ENCODE data around the gene C3orf85.

Gene C3orf85

DNA sequence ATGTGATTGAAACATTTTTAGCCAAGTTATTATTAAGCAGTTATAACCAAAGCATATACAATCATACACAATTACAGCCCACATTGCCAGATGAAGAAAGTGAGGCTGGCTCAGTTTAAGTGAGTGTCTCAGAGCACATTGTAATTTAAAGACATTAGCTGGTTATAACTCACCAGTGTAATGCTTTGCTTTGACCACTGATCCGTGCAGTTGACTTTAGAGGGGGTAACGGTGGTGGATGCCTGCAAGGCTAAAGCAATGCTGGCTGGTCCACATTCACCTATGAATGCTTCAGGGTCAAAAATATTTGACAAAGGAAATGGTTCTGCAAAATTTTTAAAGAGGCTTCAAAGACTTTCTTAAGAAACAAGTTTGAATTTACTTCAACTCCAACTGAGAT, 1.2 kb downstream of the C3orf85 start:
- TF ChIP-seq, protein P1, sequence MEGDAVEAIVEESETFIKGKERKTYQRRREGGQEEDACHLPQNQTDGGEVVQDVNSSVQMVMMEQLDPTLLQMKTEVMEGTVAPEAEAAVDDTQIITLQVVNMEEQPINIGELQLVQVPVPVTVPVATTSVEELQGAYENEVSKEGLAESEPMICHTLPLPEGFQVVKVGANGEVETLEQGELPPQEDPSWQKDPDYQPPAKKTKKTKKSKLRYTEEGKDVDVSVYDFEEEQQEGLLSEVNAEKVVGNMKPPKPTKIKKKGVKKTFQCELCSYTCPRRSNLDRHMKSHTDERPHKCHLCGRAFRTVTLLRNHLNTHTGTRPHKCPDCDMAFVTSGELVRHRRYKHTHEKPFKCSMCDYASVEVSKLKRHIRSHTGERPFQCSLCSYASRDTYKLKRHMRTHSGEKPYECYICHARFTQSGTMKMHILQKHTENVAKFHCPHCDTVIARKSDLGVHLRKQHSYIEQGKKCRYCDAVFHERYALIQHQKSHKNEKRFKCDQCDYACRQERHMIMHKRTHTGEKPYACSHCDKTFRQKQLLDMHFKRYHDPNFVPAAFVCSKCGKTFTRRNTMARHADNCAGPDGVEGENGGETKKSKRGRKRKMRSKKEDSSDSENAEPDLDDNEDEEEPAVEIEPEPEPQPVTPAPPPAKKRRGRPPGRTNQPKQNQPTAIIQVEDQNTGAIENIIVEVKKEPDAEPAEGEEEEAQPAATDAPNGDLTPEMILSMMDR (IDR thresholded peaks at IDR 0.05; ENCODE audit: low read depth, low read length) = no peak
- no peak for DNase-seq (ENCODE audit: low read depth, low spot score)
- H3K4me3 ChIP-seq (ENCODE audit: low read depth, low read length) = no peak overlapping the region
- in situ Hi-C loops (cut with HindIII; ENCODE audit: low sequenced_read_pairs) = no loop called here

DNA sequence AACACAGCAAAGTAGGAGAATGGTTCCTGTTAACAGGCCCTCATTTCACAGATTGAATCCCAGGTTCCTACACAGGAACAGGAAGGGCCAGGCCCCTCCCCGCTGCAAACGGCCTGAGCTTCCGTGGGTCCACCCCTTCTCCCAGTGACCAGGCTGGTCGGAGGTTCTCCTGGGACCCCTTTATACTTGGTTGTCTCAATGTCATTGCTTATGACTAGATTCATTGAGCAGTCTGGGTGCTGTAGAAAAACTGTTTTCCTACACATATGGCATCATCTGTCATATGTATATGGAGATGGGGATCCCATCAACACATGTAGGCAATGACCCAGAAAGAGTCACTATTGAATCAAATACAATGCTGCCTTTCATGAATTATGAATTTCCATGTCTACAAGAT, 3.8 kb downstream of the C3orf85 start:
- no peak for DNase-seq (ENCODE audit: low read depth, low spot score)
- in situ Hi-C loops (cut with HindIII; ENCODE audit: low sequenced_read_pairs) = no loop called here
- TF ChIP-seq, protein P1 (IDR thresholded peaks at IDR 0.05; ENCODE audit: low read depth, low read length) = no peak
- H3K4me3 ChIP-seq (ENCODE audit: low read depth, low read length) = no peak overlapping the region

DNA sequence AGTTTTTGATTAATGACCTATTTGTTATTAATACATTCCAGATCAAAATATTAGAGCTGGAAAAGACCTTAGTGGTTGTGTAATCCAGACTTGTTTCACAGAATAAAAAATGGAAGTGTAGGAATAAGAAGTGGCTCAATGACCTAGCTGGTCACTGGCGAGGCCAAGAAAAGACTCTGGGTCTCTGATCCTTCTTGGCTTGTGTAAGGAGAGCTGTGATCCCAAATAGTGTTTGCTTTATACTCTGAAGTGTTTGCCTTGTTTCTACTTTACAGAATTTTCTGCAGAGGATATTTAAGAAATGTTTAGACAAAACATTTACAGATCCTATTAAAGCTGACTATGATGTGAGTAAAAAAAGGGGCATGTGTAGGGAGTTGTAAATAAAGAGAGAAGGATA, 7.1 kb downstream of the C3orf85 start:
- TF ChIP-seq, protein P1 (IDR thresholded peaks at IDR 0.05; ENCODE audit: low read depth, low read length) = no peak
- DNase-seq (ENCODE audit: low read depth, low spot score) = no peak
- no peak overlapping the region for H3K4me3 ChIP-seq (ENCODE audit: low read depth, low read length)
- in situ Hi-C loops (cut with HindIII; ENCODE audit: low sequenced_read_pairs) = no loop called here

DNA sequence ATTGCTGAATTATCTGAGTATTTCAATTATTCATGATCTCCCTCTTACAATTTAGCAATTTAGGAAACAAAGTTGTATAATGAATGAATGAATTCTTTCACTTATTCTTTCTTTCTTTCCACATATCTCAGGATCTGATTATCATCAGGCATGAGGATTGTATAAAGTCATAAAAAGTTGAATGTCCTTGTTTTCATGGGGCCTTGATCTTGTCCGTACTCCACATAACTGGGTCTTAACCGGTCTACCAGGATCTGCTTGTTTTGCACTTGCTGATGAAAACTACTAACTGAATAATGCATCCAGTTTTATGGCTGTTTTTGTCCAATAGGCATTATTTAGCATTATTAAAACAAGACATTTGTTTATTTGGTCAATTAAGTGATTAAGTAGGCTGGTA, 12.6 kb downstream of the C3orf85 start:
- no peak for DNase-seq (ENCODE audit: low read depth, low spot score)
- in situ Hi-C loops (cut with HindIII; ENCODE audit: low sequenced_read_pairs) = no loop called here
- H3K4me3 ChIP-seq (ENCODE audit: low read depth, low read length) = no peak overlapping the region
- TF ChIP-seq, protein P1 (IDR thresholded peaks at IDR 0.05; ENCODE audit: low read depth, low read length) = no peak

DNA sequence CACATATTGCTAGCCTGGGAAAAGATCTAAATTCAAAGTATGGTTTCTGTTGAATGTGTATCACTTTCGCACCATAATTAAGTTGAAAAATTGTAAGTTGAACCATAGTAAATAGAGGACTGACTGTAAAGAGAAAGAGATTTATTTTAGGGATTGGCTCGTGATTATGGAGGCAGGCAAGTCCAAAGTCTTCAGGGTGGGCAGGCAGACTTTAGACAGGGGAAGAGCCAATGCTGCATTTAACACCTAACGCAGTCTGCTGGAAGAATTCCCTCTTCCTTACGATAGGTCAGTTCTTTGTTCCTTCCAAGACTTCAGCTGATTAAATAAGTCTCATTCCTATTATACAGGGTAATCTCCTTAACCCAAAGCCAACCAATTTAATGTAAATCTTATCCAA, 15.8 kb downstream of the C3orf85 start:
- in situ Hi-C loops (cut with HindIII; ENCODE audit: low sequenced_read_pairs) = no loop called here
- no peak for DNase-seq (ENCODE audit: low read depth, low spot score)
- no peak overlapping the region for H3K4me3 ChIP-seq (ENCODE audit: low read depth, low read length)
- TF ChIP-seq, protein P1 (IDR thresholded peaks at IDR 0.05; ENCODE audit: low read depth, low read length) = no peak

DNA sequence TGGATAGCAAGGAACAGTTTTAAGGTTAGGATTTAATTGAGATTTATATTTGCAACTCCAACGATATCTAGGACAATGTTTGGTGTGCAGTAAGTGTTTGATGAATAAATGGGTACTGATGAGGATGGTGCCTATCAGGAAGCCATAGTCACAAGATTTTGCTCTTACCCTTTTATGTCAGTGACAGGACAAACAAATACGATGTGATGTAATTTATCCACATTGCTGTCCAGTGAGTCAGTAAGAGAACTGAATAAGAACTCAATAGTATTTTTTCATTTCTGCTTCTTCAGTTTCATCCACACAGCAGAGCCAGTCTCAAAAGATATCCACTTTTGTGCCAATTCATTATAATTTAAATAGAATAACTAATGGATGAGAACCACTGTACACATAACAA, 18.5 kb downstream of the C3orf85 start:
- DNase-seq (ENCODE audit: low read depth, low spot score) = peak; percentile 7
- in situ Hi-C loops (cut with HindIII; ENCODE audit: low sequenced_read_pairs) = no loop called here
- no peak overlapping the region for H3K4me3 ChIP-seq (ENCODE audit: low read depth, low read length)
- TF ChIP-seq, protein P1 (IDR thresholded peaks at IDR 0.05; ENCODE audit: low read depth, low read length) = no peak

DNA sequence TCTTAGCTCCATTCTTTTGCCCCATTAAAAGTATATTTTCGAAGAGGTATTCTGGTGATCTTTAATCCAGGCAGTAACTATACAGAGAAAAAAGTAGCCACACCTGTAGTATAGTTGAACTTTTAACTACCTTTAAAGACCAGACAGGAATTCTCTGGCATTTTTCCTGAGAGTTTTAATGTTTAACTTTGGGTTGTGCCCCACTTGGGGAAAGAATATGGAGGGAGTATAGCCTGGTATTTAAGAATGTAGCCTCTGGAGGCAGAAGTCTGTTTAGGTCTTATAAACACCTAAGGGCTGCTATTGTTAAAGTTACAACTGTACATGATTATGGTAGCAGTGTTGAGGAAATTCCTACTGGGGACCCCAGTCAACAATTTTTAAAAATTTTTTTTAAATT, 19.3 kb downstream of the C3orf85 start:
- in situ Hi-C loops (cut with HindIII; ENCODE audit: low sequenced_read_pairs) = no loop called here
- DNase-seq (ENCODE audit: low read depth, low spot score) = no peak
- no peak overlapping the region for H3K4me3 ChIP-seq (ENCODE audit: low read depth, low read length)
- TF ChIP-seq, protein P1 (IDR thresholded peaks at IDR 0.05; ENCODE audit: low read depth, low read length) = no peak

Measured in astrocyte of the spinal cord (primary cell).